Measurements from ENCODE around the gene PRRX1.

Gene PRRX1

GRCh38 chr1:170711682-170712081 lies 47.8 kb downstream of the PRRX1 start:
- Histone ChIP-seq H3K9me3 (ENCODE audit: severe bottlenecking) (no peaks in the 10 kb centered on the region), H3K27me3 (ENCODE audit: insufficient read depth, low read depth, severe bottlenecking) (no peaks in the 10 kb centered on the region), H3K27ac (no peak overlapping the region), H3K4me3 (ENCODE audit: low read depth, low read length) (no peak overlapping the region), H3K36me3 (no peaks in the 10 kb centered on the region)
- no peak for DNase-seq
- TF ChIP-seq CTCF (IDR thresholded peaks at IDR 0.05; ENCODE audit: low read depth, low read length) = no peak

- Histone ChIP-seq H3K36me3 (no peaks in the 10 kb centered on the region), H3K4me3 (ENCODE audit: low read depth, low read length) (no peak overlapping the region), H3K27me3 (ENCODE audit: insufficient read depth, low read depth, severe bottlenecking) (no peaks in the 10 kb centered on the region), H3K27ac (no peak overlapping the region), H3K9me3 (ENCODE audit: severe bottlenecking) (no peaks in the 10 kb centered on the region)
- no peak for TF ChIP-seq CTCF (IDR thresholded peaks at IDR 0.05; ENCODE audit: low read depth, low read length)
- DNase-seq = no peak
These were observed 50.2 kb downstream of the PRRX1 start for GRCh38 chr1:170714163-170714562.

- Histone ChIP-seq H3K27me3 (ENCODE audit: insufficient read depth, low read depth, severe bottlenecking) (no peaks in the 10 kb centered on the region), H3K27ac (no peak overlapping the region), H3K9me3 (ENCODE audit: severe bottlenecking) (no peaks in the 10 kb centered on the region), H3K36me3 (no peaks in the 10 kb centered on the region), H3K4me3 (ENCODE audit: low read depth, low read length) (no peak overlapping the region)
- no peak for TF ChIP-seq CTCF (IDR thresholded peaks at IDR 0.05; ENCODE audit: low read depth, low read length)
- DNase-seq = no peak
These were observed 51.0 kb downstream of the PRRX1 start for GRCh38 chr1:170714938-170715337.

- Histone ChIP-seq H3K9me3 (ENCODE audit: severe bottlenecking) (no peaks in the 10 kb centered on the region), H3K36me3 (no peaks in the 10 kb centered on the region), H3K27me3 (ENCODE audit: insufficient read depth, low read depth, severe bottlenecking) (no peaks in the 10 kb centered on the region), H3K4me3 (ENCODE audit: low read depth, low read length) (no peak overlapping the region), H3K27ac (no peak overlapping the region)
- TF ChIP-seq CTCF (IDR thresholded peaks at IDR 0.05; ENCODE audit: low read depth, low read length) = no peak
- DNase-seq = no peak
These were observed 53.0 kb downstream of the PRRX1 start for GRCh38 chr1:170716835-170717429.

GRCh38 chr1:170720661-170721060 lies 56.7 kb downstream of the PRRX1 start:
- no peak for TF ChIP-seq CTCF (IDR thresholded peaks at IDR 0.05; ENCODE audit: low read depth, low read length)
- Histone ChIP-seq H3K9me3 (ENCODE audit: severe bottlenecking) (no peaks in the 10 kb centered on the region), H3K36me3 (no peaks in the 10 kb centered on the region), H3K27me3 (ENCODE audit: insufficient read depth, low read depth, severe bottlenecking) (no peaks in the 10 kb centered on the region), H3K4me3 (ENCODE audit: low read depth, low read length) (no peak overlapping the region), H3K27ac (no peak overlapping the region)
- DNase-seq = no peak

- no peak for TF ChIP-seq CTCF (IDR thresholded peaks at IDR 0.05; ENCODE audit: low read depth, low read length)
- H3K36me3 ChIP-seq = no peaks in the 10 kb centered on the region
- no peaks in the 10 kb centered on the region for H3K9me3 ChIP-seq (ENCODE audit: severe bottlenecking)
- DNase-seq = no peak
- no peaks in the 10 kb centered on the region for H3K27me3 ChIP-seq (ENCODE audit: insufficient read depth, low read depth, severe bottlenecking)
- H3K27ac ChIP-seq = no peak overlapping the region
- no peak overlapping the region for H3K4me3 ChIP-seq (ENCODE audit: low read depth, low read length)
These were observed 57.7 kb downstream of the PRRX1 start for GRCh38 chr1:170721621-170722020.
